ENCODE measurements around the gene GALNT18.

GALNT18 gene

GRCh38 chr11:11622772-11623171, 967 bp upstream of the GALNT18 start:
- TF ChIP-seq CREB1 (IDR thresholded peaks at IDR 0.05; ENCODE audit: low read depth) = no peak
- TF ChIP-seq YY1 (IDR thresholded peaks at IDR 0.05; ENCODE audit: low read depth) = no peak
- TF ChIP-seq NFIC (IDR thresholded peaks at IDR 0.05) = no peak
- no peak for TF ChIP-seq CEBPB (IDR thresholded peaks at IDR 0.05)
- no peak for TF ChIP-seq ZBTB7A (IDR thresholded peaks at IDR 0.05; ENCODE audit: low read depth)

GRCh38 chr11:11622340-11622706, 518 bp upstream of the GALNT18 start:
- TF ChIP-seq TEAD4 (IDR thresholded peaks at IDR 0.05) (no peak), RAD21 (IDR thresholded peaks at IDR 0.05; ENCODE audit: low read depth) (no peak), USF1 (IDR thresholded peaks at IDR 0.05) (no peak), TCF12 (IDR thresholded peaks at IDR 0.05; ENCODE audit: low read depth) (no peak), YY1 (IDR thresholded peaks at IDR 0.05; ENCODE audit: low read depth) (no peak), EP300 (IDR thresholded peaks at IDR 0.05; ENCODE audit: borderline replicate concordance) (no peak), NFIC (IDR thresholded peaks at IDR 0.05) (no peak), TAF1 (IDR thresholded peaks at IDR 0.05; ENCODE audit: low read depth) (no peak), FOXM1 (IDR thresholded peaks at IDR 0.05; ENCODE audit: borderline replicate concordance, low read depth) (no peak), EGR1 (IDR thresholded peaks at IDR 0.05) (no peak), CEBPB (IDR thresholded peaks at IDR 0.05) (no peak), REST (IDR thresholded peaks at IDR 0.05; ENCODE audit: low read depth) (no peak), ZBTB7A (IDR thresholded peaks at IDR 0.05; ENCODE audit: low read depth) (no peak), MAX (IDR thresholded peaks at IDR 0.05) (no peak), CREB1 (IDR thresholded peaks at IDR 0.05; ENCODE audit: low read depth) (no peak)

GRCh38 chr11:11620921-11621572, 758 bp downstream of the GALNT18 start:
- no peak for TF ChIP-seq NFIC (IDR thresholded peaks at IDR 0.05)
- no peak for TF ChIP-seq TEAD4 (IDR thresholded peaks at IDR 0.05)
- no peak for TF ChIP-seq USF1 (IDR thresholded peaks at IDR 0.05)
- TF ChIP-seq MAX (IDR thresholded peaks at IDR 0.05) = no peak
- no peak for TF ChIP-seq FOXM1 (IDR thresholded peaks at IDR 0.05; ENCODE audit: borderline replicate concordance, low read depth)
- TF ChIP-seq REST (IDR thresholded peaks at IDR 0.05; ENCODE audit: low read depth) = no peak
- no peak for TF ChIP-seq EP300 (IDR thresholded peaks at IDR 0.05; ENCODE audit: borderline replicate concordance)

GRCh38 chr11:11620173-11620920, 1.5 kb downstream of the GALNT18 start:
- TF ChIP-seq TAF1 (IDR thresholded peaks at IDR 0.05; ENCODE audit: low read depth) (no peak), ZBTB7A (IDR thresholded peaks at IDR 0.05; ENCODE audit: low read depth) (no peak), MAX (IDR thresholded peaks at IDR 0.05) (no peak), TEAD4 (IDR thresholded peaks at IDR 0.05) (no peak), TCF12 (IDR thresholded peaks at IDR 0.05; ENCODE audit: low read depth) (no peak), USF1 (IDR thresholded peaks at IDR 0.05) (no peak), CREB1 (IDR thresholded peaks at IDR 0.05; ENCODE audit: low read depth) (no peak), NFIC (IDR thresholded peaks at IDR 0.05) (no peak), CEBPB (IDR thresholded peaks at IDR 0.05) (no peak), EGR1 (IDR thresholded peaks at IDR 0.05) (no peak), EP300 (IDR thresholded peaks at IDR 0.05; ENCODE audit: borderline replicate concordance) (no peak)

- TF ChIP-seq EGR1 (IDR thresholded peaks at IDR 0.05) = no peak
- TF ChIP-seq TAF1 (IDR thresholded peaks at IDR 0.05; ENCODE audit: low read depth) = no peak
- TF ChIP-seq EP300 (IDR thresholded peaks at IDR 0.05; ENCODE audit: borderline replicate concordance) = no peak
- no peak for TF ChIP-seq CEBPB (IDR thresholded peaks at IDR 0.05)
- no peak for TF ChIP-seq CREB1 (IDR thresholded peaks at IDR 0.05; ENCODE audit: low read depth)
Observed at GRCh38 chr11:11618973-11619435, 2.8 kb downstream of the GALNT18 start.

Measured in Ishikawa (cell line).